ENCODE data around the gene GFI1B. TPM values are rescaled to one million over a fixed set of nuclear protein-coding genes. Genes with fewer than 3 reads are reported as not detected.

GFI1B gene
- total RNA-seq, 1 donor from 2014 or later, result not detected

- DNase-seq (ENCODE audit: low read depth), result no peak
- H3K4me3 ChIP-seq (ENCODE audit: low read depth, low read length), result peak overlapping the region; percentile 99
Measured at GRCh38 chr9:132943651-132944293, 34.7 kb upstream of the GFI1B start.

GRCh38 chr9:132944294-132945185 lies 34.0 kb upstream of the GFI1B start, which contains the start of gene TSC1:
Gene TSC1 (minus strand): TSS chr9:132944616. CDS start chr9:132928872, 15,744 bp downstream.
- no peak for TF ChIP-seq CTCF (conservative IDR thresholded peaks at IDR 0.05; ENCODE audit: low read depth, low read length)
- H3K4me3 ChIP-seq (ENCODE audit: low read depth, low read length), result peak within 1 kb of the TSS; percentile 99
- peak; percentile 69 for DNase-seq (ENCODE audit: low read depth)

More at GRCh38 chr9:132943651-132944293, 34.7 kb upstream of the GFI1B start:
- TF ChIP-seq CTCF (conservative IDR thresholded peaks at IDR 0.05; ENCODE audit: low read depth, low read length), result no peak

- peak overlapping the region; percentile 99 for H3K4me3 ChIP-seq (ENCODE audit: low read depth, low read length)
- TF ChIP-seq CTCF (conservative IDR thresholded peaks at IDR 0.05; ENCODE audit: low read depth, low read length), result no peak
- no peak for DNase-seq (ENCODE audit: low read depth)
Measured at GRCh38 chr9:132945186-132946130, 33.0 kb upstream of the GFI1B start.

- no peak overlapping the region for H3K4me3 ChIP-seq (ENCODE audit: low read depth, low read length)
- no peak for DNase-seq (ENCODE audit: low read depth)
- no peak for TF ChIP-seq CTCF (conservative IDR thresholded peaks at IDR 0.05; ENCODE audit: low read depth, low read length)
Measured at GRCh38 chr9:132946211-132946610, 32.3 kb upstream of the GFI1B start.

- no peak overlapping the region for H3K4me3 ChIP-seq (ENCODE audit: low read depth, low read length)
- DNase-seq (ENCODE audit: low read depth), result no peak
- no peak for TF ChIP-seq CTCF (conservative IDR thresholded peaks at IDR 0.05; ENCODE audit: low read depth, low read length)
Measured at GRCh38 chr9:132946631-132947295, 31.7 kb upstream of the GFI1B start.

- no peak overlapping the region for H3K4me3 ChIP-seq (ENCODE audit: low read depth, low read length)
- no peak for TF ChIP-seq CTCF (conservative IDR thresholded peaks at IDR 0.05; ENCODE audit: low read depth, low read length)
- DNase-seq (ENCODE audit: low read depth), result no peak
Measured at GRCh38 chr9:132947756-132948155, 30.7 kb upstream of the GFI1B start.

Measured in epithelial cell of proximal tubule (primary cell).